NCI-H82 (cell line): Measurements from ENCODE around the gene COPZ1.

ENCODE experiments used
- DNase-seq: peaks from one replicate; lab custom pipeline; 2025; lab: John Stamatoyannopoulos, UW

COPZ1 gene

DNA sequence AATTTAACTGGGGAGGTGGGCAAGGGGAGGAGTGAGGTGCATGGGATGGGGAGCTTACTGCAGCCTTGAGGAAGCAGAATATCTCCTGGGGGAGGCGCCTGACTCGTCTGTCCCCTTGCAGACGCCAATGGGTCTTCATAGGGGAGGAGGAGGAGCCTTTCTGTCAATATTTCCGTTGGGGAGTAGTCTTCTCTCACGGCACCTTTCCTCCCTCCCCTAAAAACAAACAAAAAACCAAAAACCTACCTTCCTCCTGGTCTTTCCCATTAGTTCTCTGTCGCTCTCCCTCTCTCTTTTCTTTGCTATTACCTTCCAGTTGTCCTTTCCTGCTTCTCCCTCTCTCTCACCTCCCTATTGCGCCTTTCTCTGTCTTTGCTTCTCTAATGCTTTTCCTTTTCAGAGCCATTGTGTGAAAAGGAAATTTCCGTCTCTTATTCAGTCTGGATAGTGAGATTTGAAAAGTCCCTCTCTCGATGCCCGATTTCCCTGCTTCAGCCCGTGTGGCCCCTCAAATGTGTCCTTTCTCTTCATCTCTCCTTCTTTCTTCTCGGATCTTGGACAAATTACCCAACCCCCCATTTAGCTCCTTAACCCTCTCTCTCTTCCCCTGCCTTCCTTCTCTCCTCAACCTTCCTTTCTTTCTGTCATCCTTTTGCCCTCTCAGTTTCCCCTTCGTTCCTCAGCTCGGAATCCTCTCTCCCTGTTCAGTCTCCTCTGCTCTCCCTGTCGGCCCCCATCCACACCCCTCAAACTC is 33.4 kb downstream of the COPZ1 start:
- peak; percentile 80 for DNase-seq

GRCh38 chr12:54358945-54359761 is 34.2 kb downstream of the COPZ1 start:
- peak; percentile 100 for DNase-seq

- no peak for DNase-seq
Observed at GRCh38 chr12:54359762-54360351, 34.9 kb downstream of the COPZ1 start.

DNA sequence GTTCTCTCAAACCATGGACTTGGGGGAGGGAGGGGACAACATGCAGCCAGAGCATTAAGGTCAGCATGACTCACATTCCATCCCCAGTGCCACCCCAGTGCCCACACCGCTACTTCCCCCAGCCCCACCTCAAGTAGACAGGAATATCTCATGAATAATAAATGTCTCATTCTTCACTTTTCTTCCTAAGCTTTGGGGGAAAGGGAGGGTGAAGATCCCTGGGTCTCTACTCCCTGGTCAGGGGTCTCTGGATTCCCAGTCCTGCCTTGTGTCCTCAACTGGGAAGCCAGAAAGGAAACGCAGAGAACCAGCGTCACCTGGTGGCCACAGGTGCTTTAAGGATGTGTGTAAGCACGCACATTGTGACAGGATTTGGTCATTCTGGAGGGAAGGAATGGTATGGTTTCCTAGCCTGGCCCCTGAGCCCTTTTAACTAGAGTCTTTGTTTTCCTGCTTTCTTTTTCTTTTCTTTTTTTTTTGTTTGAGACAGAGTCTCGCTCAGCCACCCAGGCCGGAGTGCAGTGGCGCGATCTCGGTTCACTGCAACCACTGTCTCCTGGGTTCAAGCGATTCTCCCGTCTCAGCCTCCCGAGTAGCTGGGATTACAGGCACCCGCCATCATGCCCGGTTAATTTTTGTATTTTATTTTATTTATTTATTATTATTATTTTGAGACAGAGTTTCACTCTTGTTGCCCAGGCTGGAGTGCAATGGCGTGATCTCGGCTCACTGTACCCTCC is 36.0 kb downstream of the COPZ1 start:
- peak; percentile 97 for DNase-seq

GRCh38 chr12:54363047-54363446 is 38.1 kb downstream of the COPZ1 start:
- DNase-seq: no peak

- DNase-seq: no peak
Observed at GRCh38 chr12:54363618-54364017, 38.7 kb downstream of the COPZ1 start.

- DNase-seq: no peak
Observed at GRCh38 chr12:54364413-54364812, 39.5 kb downstream of the COPZ1 start, which contains the start of gene GPR84. TSS of gene GPR84 (minus strand) at chr12:54364486. CDS start at chr12:54363851, 635 bp downstream.

DNA sequence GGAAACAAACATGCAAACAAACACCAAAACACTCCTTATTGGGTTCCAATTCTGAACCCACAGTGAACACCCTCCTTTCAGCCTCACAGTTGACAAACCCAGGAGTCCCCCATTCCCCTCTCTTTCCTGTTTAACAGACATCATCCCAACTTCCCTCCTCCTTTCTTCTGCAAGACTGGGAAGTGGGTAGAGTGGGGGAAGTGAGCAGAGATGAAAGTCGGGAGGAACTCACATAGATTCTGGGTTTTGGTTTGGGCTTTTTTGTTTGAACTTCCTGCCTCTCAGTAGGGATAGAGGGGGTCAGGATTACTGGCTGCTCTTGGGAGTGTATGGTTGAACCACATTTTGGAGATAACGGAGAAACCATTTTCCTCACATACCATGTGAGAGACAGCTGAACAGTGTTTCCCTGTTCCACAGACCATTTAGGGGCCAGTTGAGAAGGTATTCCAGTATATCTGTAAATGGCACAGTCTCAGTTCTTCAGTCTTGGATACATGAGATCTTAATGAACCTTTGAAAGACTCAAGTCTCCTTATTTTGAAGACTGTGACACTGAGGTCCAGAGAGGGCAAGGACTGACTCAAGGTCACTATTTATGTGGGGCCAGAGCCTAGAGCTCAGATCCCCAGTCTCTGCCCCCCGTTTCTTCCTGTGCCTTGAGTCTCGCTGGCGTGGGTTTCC is 43.2 kb downstream of the COPZ1 start:
- no peak for DNase-seq

GRCh38 chr12:54368709-54369596 is 44.0 kb downstream of the COPZ1 start:
- DNase-seq: peak; percentile 98

- no peak for DNase-seq
Observed at GRCh38 chr12:54369597-54370131, 44.7 kb downstream of the COPZ1 start.

DNA sequence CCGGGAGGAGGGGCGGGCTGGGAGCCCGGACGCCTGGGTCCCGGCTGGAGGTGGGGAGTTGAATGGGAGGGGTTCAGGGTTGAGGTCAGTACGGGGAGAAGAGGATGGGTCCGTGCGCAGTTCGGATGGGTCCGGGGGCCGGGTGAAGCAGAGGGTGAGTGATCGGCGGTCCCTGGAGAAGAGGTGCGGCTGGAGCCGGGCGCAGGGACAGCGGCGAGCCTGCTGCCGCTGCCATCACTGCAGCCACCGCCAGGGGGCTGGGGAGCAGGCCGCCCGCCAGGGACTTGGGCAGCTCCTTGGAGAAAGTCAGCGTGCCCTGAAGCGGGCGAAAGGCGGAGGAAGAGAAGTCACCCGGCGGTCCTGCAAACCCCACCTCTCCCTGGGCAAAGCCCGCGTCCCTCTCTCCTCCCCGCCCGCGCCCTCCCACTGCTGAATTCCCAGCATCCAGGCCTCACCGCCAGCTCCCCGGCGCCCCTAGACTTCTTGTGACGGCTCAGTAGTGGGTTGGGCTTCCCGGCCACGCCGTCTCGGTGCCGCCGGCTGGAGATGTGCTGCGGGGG is 45.3 kb downstream of the COPZ1 start:
- DNase-seq: peak; percentile 81

DNA sequence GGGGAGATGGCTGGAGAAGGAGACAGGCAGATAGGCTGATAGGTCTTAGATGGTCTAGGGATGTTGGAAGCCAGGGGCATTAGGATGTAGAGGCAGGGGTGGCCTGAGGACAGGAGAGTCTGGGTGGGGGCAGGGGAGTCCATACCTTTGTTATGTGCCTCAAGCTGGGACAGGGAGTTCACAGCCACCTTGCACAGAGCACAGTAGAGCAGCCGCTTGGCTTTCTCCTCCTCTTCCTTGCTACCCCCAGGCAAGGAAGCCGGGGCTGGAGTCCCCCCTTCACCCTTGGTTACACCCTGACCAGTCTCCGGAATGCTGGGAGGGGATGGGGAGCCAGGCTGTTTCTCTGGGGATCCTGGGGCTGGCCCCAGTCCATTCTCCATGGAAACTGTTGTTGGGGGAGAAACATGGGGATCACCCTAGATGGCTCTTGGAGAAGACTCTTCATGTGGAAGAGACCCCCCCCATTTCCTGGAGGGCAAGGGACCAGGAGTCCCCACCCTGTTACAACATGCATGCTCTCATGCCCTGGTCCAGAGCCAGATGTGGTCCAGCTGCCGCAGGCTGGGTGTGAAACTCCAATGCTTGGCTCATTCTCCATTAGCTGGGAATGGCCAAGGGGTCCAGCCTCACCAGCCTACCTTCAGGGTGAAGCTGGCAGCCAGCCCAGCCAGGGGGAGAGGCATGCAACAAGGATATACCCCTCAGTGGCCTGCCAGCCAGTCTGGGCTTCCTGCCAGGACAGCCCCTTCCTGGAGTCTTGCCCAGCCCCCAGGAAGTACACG is 46.6 kb downstream of the COPZ1 start:
- no peak for DNase-seq

- DNase-seq: no peak
Observed at GRCh38 chr12:54372113-54372806, 47.3 kb downstream of the COPZ1 start.

- DNase-seq: no peak
Observed at GRCh38 chr12:54373649-54374561, 49.0 kb downstream of the COPZ1 start.

- peak; percentile 61 for DNase-seq
Observed at GRCh38 chr12:54374562-54375258, 49.8 kb downstream of the COPZ1 start.

DNA sequence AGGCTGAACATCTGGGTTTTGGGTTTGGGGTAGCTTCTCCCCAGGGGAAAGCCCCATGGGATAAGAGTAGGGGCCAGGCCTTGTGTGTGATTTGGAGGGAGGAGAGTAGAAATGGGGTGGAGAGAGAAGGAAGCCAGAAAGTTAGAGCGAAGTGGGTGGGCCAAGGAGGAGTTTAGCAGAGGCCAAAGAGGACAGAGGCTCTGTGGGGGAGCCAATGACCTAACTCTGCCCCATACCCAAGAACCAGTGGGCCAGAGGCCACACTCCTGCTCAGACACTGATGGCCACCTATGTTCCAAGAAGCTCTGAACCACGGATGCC is 50.3 kb downstream of the COPZ1 start:
- no peak for DNase-seq

DNA sequence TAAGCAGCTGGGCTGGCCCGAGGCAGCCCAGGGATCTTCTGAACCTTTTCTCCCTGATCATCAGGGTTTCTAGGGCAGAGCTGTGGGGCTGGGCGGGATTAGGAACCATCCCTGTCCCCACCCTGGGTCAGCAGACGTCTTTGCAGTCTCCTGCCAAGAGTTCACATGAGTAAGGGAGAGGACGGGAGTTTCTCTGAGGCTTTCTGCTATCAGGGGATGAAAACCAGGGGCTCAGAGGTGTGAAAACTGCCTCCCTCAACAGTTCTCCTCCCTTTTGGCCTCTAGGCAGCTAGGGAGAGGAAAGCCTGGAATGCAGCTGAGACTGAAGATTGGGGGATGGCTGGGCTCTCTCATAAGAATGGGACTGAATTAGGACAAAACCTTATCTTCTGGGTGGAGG is 51.7 kb downstream of the COPZ1 start:
- DNase-seq: no peak
